Transverse colon (tissue), 4 donors: Measurements from ENCODE around the gene PDLIM3.

Experiments
- EP300 ChIP-seq: sonication (generic); formaldehyde crosslinking; IDR thresholded peaks from one replicate; pipeline ENCODE4 v1.6.1; 2017; ENCODE audit warnings: antibody characterized with exemption, low read depth
- POLR2A ChIP-seq: fragments of 450-650 bp; IDR thresholded peaks from one replicate; pipeline ENCODE4 v1.6.1; 2016; ENCODE audit warnings: antibody characterized with exemption, mild to moderate bottlenecking, moderate library complexity
- POLR2AphosphoS5 ChIP-seq, 3 donors: sonication (generic); formaldehyde crosslinking; IDR thresholded peaks; one replicate each; pipeline ENCODE4 v1.6.1; 2016; ENCODE audit warnings: antibody characterized with exemption in 3 of 3
- TF ChIP-seq, protein P1 (sequence below), 5 experiments: fragments of 200-600 bp in 3 of 5; fragments of 450-650 bp in 2 of 5; sonication (generic) in 3 of 5; IDR thresholded peaks; 1 replicate in 2 of 5; 2 replicates in 3 of 5; pipeline ENCODE4 v1.5.1; 2016 to 2017; ENCODE audit warnings: antibody characterized with exemption in 5 of 5, inconsistent platforms in 3 of 5, mild to moderate bottlenecking in 2 of 5, moderate library complexity in 1 of 5

DNA sequence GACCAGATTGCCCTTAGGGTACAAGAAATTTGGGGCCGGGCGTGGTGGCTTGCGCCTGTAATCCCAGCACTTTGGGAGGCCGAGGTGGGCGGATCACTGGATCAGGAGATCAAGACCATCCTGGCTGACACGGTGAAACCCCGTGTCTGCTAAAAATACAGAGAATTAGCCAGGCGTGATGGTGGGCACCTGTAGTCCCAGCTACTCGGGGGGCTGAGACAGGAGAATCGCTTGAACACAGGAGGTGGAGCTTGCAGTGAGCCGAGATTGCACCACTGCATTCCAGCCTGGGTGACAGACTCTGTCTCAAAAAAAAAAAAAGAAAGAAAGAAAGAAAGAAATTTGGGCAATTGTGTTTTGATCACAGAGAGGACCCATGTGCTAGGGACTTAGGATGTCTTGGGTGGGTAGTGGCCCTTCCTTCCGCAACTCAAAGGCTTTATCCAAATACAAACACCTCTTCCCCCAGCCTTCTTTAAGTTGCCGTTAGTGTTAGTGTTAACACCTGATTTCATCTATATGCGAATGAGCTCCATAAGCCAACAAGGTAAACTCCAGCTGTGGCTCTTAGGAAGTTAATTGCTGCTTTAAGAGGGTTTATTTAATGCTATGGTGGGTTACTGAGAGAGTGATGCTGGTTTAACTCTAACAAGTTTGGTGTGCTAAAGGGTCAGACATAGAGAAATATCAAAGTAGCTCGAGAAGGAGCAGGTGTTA, 55.1 kb downstream of the PDLIM3 start:
- TF ChIP-seq, protein P1, sequence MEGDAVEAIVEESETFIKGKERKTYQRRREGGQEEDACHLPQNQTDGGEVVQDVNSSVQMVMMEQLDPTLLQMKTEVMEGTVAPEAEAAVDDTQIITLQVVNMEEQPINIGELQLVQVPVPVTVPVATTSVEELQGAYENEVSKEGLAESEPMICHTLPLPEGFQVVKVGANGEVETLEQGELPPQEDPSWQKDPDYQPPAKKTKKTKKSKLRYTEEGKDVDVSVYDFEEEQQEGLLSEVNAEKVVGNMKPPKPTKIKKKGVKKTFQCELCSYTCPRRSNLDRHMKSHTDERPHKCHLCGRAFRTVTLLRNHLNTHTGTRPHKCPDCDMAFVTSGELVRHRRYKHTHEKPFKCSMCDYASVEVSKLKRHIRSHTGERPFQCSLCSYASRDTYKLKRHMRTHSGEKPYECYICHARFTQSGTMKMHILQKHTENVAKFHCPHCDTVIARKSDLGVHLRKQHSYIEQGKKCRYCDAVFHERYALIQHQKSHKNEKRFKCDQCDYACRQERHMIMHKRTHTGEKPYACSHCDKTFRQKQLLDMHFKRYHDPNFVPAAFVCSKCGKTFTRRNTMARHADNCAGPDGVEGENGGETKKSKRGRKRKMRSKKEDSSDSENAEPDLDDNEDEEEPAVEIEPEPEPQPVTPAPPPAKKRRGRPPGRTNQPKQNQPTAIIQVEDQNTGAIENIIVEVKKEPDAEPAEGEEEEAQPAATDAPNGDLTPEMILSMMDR (IDR thresholded peaks at IDR 0.05), result no peak
- TF ChIP-seq POLR2AphosphoS5 (IDR thresholded peaks at IDR 0.05), result no peak
- no peak for TF ChIP-seq EP300
- TF ChIP-seq POLR2A, result no peak
